DND-41 (cell line): ENCODE measurements around the gene ZNF501.

Experiments
- EZH2 ChIP-seq: IDR thresholded peaks from 3 replicates; pipeline ENCODE4 v1.6.1; 2012; ENCODE audit warnings: borderline replicate concordance, low read depth, mild to moderate bottlenecking, moderate library complexity, low read length, inconsistent platforms; ENCODE audit not compliant: severe bottlenecking
- TF ChIP-seq, protein P1 (sequence below): IDR thresholded peaks from 2 replicates; pipeline ENCODE4 v1.5.1; 2012; ENCODE audit warnings: borderline replicate concordance, low read length, moderate library complexity, mild to moderate bottlenecking; ENCODE audit not compliant: poor library complexity, severe bottlenecking; ENCODE audit errors: extremely low read depth

- TF ChIP-seq, protein P1, sequence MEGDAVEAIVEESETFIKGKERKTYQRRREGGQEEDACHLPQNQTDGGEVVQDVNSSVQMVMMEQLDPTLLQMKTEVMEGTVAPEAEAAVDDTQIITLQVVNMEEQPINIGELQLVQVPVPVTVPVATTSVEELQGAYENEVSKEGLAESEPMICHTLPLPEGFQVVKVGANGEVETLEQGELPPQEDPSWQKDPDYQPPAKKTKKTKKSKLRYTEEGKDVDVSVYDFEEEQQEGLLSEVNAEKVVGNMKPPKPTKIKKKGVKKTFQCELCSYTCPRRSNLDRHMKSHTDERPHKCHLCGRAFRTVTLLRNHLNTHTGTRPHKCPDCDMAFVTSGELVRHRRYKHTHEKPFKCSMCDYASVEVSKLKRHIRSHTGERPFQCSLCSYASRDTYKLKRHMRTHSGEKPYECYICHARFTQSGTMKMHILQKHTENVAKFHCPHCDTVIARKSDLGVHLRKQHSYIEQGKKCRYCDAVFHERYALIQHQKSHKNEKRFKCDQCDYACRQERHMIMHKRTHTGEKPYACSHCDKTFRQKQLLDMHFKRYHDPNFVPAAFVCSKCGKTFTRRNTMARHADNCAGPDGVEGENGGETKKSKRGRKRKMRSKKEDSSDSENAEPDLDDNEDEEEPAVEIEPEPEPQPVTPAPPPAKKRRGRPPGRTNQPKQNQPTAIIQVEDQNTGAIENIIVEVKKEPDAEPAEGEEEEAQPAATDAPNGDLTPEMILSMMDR: no peak
- TF ChIP-seq EZH2: no peak
Observed at GRCh38 chr3:44687898-44688297, 41.5 kb upstream of the ZNF501 start.
